HG03460 (cell line): ENCODE data around the gene ASIC3.
"Not testable (repeated sequence)": the region's sequence is repeated elsewhere in the genome, so short reads cannot be mapped to it uniquely, and the experiment has no call there.

ENCODE experiments used
- ATAC-seq: cut with Tn5 transposase; IDR thresholded peaks from one replicate; pipeline ENCODE4 v1.9.1; 2021; ENCODE audit not compliant: unreplicated experiment

ASIC3 gene

GRCh38 chr7:151032936-151033863 lies 15.1 kb upstream of the ASIC3 start:
- ATAC-seq, result no peak

DNA sequence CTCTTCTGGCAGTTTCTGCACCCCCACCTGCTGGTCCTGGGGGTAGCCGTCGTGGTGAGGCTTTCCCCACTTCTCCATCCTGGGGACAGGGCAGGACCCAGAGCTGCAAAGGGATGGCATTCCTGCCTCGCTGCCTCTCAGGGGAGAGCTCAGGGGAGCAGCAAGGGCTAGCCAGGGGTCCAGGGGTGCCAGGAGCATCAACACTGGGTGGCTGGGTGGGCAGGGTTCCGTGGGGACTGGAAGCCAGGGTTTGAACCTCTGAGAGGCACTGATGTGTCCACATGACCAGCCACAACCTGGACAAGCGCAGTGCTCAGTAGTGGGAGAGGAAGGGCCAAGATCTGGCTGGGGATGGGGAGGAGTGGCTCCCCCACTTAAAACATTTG lies 14.5 kb upstream of the ASIC3 start:
- ATAC-seq, result no peak

- ATAC-seq, result no peak
Measured at GRCh38 chr7:151034312-151035025, 13.9 kb upstream of the ASIC3 start.

DNA sequence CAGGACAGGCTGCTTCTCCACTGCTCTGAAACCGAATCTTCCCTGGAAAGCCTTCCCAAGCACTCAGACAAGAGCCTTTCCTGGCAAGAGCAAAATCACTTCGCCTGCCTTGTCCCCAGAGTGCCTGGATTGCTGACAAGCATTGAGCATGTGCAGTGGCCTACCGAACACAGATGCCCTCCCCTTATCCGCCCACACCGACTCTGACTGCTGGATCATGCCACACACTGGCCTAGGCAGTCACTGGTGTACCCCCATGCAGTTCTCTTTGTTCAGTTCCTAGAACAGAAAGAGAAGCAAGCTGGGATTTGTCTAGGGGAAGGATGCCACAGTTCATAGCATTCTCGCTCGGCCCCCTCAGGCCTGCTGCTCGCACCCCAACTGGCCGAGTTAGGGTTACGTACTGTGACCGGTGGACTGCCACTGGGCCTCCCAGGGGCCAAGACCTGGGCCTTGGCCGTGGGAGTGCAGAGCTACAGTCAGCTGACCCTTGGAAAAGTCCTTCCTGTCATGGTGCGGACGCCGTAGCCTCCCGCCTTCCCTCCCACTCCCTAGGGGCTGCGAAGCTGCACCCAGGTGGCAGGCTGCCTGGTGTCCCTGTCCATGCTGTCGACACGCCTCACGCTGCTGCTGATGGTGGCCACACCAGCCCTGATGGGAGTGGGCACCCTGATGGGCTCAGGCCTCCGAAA lies 13.2 kb upstream of the ASIC3 start:
- no peak for ATAC-seq

GRCh38 chr7:151035902-151036301 lies 12.4 kb upstream of the ASIC3 start:
- no peak for ATAC-seq

DNA sequence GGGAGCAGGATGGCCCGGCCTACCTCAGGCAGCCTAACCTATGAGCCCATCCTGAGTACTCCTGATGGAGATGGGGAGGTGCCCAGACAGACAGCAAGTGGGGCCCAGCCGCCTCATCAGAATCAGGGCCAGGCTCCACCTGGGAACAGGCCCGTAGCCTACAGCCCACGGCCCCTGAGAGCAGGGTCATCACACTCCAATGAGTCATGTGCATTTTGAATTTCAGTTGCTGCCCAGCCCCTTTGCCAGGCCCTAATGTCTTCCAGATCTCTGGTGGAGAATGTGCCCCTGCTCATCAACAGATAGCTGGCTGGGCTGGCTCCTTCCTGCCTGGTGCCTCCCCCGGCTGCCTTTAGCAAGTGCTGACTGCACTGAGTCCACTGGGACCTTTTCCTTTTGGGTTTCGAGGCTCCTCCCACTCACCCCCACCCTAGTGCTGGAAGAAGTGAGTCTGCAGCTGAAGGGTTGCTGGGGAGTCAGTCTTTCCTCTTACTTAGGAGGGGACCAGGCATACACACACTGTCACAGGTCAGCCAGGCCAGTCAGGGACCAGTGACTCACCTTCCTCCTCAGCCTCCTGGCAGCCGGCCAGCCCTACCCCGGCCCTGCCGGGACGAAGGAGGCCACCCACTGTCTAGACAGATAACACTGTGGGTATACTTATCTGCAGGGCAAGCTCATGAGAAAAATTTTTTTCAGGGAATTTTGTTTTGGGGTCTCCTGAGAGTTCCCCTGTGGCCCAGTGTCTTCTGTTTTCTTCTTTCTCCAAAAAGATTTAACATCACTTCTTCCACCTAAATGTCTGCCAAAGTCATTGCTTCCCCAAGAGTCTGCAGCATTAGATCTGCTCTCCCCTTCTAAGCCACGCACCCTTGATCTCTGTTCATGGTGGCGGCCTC lies 9.1 kb upstream of the ASIC3 start:
- no peak for ATAC-seq

DNA sequence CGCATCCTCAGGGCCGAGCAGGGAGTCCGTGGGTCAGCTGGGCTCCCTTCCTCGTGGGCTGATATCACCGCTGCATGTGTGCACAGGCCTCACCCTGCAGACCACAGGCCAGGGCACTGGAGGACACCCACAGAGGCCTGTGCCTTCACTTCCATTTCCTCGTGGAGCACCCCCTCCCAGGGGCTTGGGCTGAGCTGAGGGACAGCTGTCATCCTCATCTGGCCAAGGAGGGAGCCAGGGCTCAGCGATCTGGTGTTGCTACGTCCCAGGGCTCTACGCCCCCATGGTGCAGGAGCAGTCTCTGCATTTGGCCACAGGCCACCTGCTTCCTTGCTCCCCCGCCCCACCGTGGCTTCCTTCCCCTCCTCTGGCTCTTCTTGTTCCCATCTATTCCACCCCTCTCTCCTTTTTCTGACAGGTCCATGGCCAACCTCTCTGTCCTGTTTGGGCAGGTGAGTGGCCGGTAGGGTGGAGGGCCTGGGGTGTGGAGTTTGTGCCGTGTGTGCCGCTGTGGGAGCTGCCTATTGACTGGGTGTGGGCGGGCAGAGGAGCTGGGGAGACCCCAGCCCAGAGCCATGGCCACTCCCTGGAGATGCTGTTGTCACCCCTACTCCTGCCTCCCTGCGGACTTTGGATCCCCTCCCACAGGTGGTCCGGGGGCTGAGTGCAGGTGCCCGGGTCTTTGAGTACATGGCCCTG lies 8.3 kb upstream of the ASIC3 start:
- ATAC-seq, result no peak

GRCh38 chr7:151040616-151041375 lies 7.5 kb upstream of the ASIC3 start:
- no peak for ATAC-seq

- not testable (repeated sequence) for ATAC-seq
Measured at GRCh38 chr7:151043449-151043848, 4.9 kb upstream of the ASIC3 start.

DNA sequence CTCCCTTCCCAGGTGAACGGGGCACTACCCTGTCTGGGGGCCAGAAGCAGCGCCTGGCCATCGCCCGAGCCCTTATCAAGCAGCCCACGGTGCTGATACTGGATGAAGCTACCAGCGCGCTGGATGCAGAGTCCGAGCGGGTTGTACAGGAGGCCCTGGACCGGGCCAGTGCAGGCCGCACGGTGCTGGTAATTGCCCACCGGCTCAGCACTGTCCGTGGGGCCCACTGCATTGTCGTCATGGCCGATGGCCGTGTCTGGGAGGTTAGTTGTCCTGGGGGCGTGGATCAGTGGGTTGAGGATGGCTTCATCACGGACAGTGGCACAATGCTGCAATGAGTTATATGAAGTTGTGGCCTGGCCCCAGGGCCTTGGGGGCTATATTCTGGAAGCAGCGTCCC lies 4.4 kb upstream of the ASIC3 start:
- ATAC-seq, result no peak

DNA sequence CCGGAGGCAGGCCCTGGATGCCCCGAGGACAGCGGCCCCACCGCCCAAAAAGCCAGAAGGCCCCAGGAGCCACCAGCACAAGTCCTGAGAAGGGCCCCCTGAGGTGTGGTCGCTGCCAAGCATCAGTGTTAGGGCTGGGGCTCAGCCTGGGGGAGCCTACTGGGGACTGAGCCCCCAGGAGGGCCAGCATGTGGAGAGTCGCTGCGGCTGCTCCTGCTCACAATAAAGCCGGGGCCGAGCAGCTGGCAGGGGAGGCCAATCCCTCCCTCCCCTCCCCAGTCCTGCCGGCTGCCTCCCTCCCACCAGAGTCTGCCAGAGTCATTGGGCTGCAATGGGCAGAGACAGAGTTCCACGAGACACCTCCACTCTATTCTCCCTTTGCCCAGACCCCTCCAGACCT lies 3.1 kb upstream of the ASIC3 start:
- no peak for ATAC-seq

- no peak for ATAC-seq
Measured at GRCh38 chr7:151045967-151046366, 2.4 kb upstream of the ASIC3 start.

- ATAC-seq, result no peak
Measured at GRCh38 chr7:151046603-151047573, 1.4 kb upstream of the ASIC3 start.

GRCh38 chr7:151048911-151049463 lies 656 bp downstream of the ASIC3 start:
- no peak for ATAC-seq

GRCh38 chr7:151051108-151051507 lies 2.8 kb downstream of the ASIC3 start:
- no peak for ATAC-seq

- no peak for ATAC-seq
Measured at GRCh38 chr7:151053096-151053495, 4.8 kb downstream of the ASIC3 start.

- no peak for ATAC-seq
Measured at GRCh38 chr7:151053751-151054150, 5.4 kb downstream of the ASIC3 start.

- ATAC-seq, result no peak
Measured at GRCh38 chr7:151056283-151056665, 7.9 kb downstream of the ASIC3 start.
